H7 (cell line): Measurements from ENCODE around the gene DUS1L. TPM values are rescaled to one million over a fixed set of nuclear protein-coding genes. Genes with fewer than 3 reads are reported as not detected.

ENCODE experiments used
- DNase-seq: peaks from one replicate; pipeline ENCODE4 v3.0.0; 2012
- H3K27me3 ChIP-seq: 2 replicates; pipeline ENCODE4 v1.6.0; 2011; ENCODE audit warnings: mild to moderate bottlenecking, low read length; ENCODE audit not compliant: control insufficient read depth, insufficient read depth
- H3K36me3 ChIP-seq: replicated peaks from 2 replicates; pipeline ENCODE4 v1.5.1; 2011; ENCODE audit warnings: low read length; ENCODE audit not compliant: control insufficient read depth, insufficient read depth
- H3K4me3 ChIP-seq: 2 replicates; pipeline ENCODE4 v1.5.1; 2011; ENCODE audit warnings: low read depth, mild to moderate bottlenecking, control low read depth, low read length, moderate library complexity; ENCODE audit not compliant: insufficient read depth
- total RNA-seq: library from RNA; depleted of rRNA; stranded (reverse); fragments of >200 nt; shearing (Covaris generic); gene quantifications from 2 replicates; pipeline ENCODE4 v1.2.3, GENCODE V29; 2014

The DUS1L gene
- total RNA-seq, 1 experiment from 2014 or later: 129 TPM

DNA sequence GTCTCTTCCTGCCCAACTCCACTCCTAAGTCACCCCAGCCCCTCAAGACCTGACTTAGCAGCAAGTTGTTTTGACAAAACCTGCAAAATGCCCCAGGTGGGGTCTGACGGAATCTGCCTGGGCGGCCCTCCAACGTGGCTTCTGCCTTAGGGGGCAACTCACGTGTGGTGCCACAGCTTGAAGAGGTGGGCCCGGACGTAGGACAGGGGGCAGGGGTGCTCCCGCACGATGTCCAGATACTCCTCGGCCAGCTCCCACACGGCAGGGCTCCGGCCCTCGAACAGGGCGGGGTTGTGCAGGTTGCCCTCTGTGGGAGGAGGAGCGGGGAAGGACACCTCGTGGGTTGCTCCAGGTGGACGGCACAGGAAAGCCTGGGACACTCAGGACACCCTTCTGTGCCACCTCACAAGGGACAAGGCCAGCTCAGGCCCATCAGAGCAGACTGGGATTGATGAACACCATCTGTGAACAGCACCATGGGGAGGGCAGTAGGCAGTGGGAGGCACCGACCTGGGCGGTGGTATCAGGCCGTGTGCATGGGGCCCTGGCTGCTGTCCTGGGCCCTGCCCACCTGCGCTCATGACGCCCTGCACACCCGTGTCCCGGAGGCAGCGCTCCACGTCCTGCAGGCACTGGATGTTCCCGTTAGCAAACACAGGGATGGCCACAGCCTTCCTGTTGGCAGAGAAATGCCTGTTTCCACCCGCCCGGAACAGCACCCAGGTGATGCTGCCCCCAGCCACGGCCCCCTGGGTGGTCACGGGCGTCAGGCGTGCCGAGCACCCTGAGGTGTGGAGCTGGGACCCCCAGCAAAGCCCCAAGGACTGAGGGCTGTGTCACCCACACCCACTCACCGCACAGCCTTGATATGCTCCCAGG lies 4.3 kb downstream of the DUS1L start:
- Histone ChIP-seq H3K36me3 (peaks cover 12% of the 10 kb centered on the region), H3K27me3 (no peaks in the 10 kb centered on the region), H3K4me3 (no peak overlapping the region)
- DNase-seq: no peak

DNA sequence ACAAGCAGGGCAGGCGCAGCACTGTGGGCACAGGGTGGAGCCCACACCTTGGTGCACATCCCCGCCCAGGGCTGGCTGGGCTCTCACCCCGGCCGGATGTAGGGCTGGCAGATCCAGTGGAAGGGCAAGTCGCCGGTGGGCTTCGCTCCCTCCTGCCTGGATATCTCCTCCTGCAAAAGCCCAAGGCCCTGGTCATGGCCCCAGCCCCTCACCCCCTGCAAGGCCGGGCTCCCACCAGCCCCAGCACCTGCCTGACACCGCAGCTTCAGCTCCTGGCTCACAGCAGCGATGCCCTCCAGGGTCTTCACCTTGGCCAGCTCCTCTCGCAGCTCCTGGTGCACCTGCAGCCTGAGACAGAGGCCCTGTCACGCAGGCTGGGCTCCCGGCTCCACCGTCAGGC lies 5.0 kb downstream of the DUS1L start:
- no peak overlapping the region for H3K4me3 ChIP-seq
- peaks cover 16% of the 10 kb centered on the region for H3K36me3 ChIP-seq
- H3K27me3 ChIP-seq: no peaks in the 10 kb centered on the region
- no peak for DNase-seq

GRCh38 chr17:82060001-82060380 lies 5.6 kb downstream of the DUS1L start:
- Histone ChIP-seq H3K36me3 (peaks cover 20% of the 10 kb centered on the region), H3K27me3 (no peaks in the 10 kb centered on the region), H3K4me3 (no peak overlapping the region)
- DNase-seq: no peak

DNA sequence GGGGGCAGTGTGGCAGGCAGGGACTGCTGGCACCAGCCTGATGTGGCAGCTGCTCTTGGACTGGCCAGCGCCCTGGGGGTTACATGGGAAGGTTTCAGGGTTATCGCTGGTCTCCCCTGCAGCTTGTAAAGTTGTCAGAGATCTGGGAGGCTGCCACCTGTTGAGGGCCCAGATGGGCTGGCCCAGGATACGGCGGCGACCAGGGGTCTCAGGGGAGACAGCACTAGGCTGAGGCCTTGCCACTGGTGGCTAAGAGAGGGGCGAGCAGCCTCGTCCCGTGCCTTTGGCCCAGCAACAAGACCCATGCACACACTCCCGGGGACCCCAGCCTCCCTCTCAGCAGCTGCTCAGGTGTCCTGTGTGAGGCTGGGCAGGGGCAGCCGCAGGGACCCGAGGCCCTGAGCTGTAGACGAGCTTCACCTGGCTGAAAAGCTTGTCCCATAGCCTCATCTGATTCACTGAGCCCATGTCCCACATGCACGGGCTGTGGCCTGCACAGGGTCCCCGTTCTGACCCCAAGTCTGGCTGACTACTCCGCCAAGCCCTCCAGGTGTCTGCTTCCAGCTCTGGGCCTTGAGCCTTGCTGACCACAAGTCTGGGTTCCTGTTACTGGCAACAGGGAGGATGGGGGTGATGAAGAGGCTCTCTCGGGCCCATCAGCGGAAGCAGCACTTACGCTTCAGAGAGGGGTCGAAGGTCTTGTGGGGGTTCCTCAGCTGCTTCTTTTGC lies 6.2 kb downstream of the DUS1L start:
- H3K36me3 ChIP-seq: peaks cover 23% of the 10 kb centered on the region

GRCh38 chr17:82058855-82059249 lies 6.8 kb downstream of the DUS1L start:
- H3K27me3 ChIP-seq: no peaks in the 10 kb centered on the region
- H3K36me3 ChIP-seq: peaks cover 24% of the 10 kb centered on the region
- no peak for DNase-seq
- no peak overlapping the region for H3K4me3 ChIP-seq

More for the DNA sequence above, 6.2 kb downstream of the DUS1L start:
- no peak overlapping the region for H3K4me3 ChIP-seq
- DNase-seq: no peak
- H3K27me3 ChIP-seq: no peaks in the 10 kb centered on the region

GRCh38 chr17:82058230-82058854 lies 7.3 kb downstream of the DUS1L start:
- H3K27me3 ChIP-seq: no peaks in the 10 kb centered on the region

DNA sequence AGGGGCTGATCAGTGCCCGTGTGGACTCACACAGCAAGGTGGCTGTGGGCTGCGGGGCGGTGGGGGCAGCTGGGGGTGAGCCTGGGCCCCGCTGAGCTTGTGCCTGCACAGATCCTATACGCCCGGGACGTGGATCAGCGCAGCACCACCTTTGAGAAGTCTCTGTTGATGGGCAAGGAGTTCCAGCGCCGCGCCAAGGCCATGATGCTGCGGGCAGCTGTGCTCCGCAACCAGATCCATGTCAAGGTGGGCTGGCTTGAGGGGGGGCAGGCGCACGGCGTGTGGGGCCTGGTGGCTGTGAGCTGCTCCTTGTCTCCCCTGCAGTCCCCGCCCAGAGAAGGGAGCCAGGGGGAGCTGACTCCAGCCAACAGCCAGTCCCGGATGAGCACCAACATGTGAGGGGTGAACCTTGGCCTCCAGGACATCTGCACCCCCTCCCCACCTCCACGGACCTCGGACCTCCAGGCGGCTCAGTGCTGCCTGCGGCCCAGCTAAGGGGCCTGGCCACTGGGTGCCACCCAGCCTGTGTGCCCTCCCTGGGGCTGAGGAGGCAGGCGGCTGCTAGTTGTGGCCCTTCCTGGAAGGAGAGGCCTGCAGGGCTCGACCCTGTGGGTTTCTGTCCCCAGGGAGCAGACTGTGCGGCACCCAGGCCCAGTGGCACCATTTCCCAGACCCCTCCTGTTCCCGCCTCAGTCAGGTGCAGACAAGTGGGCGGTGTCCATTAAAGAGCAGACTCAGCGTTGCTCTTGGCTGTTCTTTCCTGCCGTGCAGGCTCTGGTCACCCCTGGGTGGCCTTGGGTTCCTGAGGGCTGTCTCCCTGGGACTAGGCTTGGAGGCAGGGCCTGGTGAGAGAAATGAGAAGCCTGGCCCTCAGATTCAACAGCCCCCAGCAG lies 8.6 kb downstream of the DUS1L start:
- H3K36me3 ChIP-seq: peaks cover 23% of the 10 kb centered on the region
- no peak overlapping the region for H3K4me3 ChIP-seq
- no peak for DNase-seq
- H3K27me3 ChIP-seq: no peaks in the 10 kb centered on the region

More at GRCh38 chr17:82058230-82058854, 7.3 kb downstream of the DUS1L start:
- Histone ChIP-seq H3K4me3 (no peak overlapping the region), H3K36me3 (peaks cover 23% of the 10 kb centered on the region)
- no peak for DNase-seq

- Histone ChIP-seq H3K4me3 (no peak overlapping the region), H3K36me3 (peaks cover 21% of the 10 kb centered on the region), H3K27me3 (no peaks in the 10 kb centered on the region)
- DNase-seq: no peak
These were observed 9.5 kb downstream of the DUS1L start for GRCh38 chr17:82055965-82056728.

DNA sequence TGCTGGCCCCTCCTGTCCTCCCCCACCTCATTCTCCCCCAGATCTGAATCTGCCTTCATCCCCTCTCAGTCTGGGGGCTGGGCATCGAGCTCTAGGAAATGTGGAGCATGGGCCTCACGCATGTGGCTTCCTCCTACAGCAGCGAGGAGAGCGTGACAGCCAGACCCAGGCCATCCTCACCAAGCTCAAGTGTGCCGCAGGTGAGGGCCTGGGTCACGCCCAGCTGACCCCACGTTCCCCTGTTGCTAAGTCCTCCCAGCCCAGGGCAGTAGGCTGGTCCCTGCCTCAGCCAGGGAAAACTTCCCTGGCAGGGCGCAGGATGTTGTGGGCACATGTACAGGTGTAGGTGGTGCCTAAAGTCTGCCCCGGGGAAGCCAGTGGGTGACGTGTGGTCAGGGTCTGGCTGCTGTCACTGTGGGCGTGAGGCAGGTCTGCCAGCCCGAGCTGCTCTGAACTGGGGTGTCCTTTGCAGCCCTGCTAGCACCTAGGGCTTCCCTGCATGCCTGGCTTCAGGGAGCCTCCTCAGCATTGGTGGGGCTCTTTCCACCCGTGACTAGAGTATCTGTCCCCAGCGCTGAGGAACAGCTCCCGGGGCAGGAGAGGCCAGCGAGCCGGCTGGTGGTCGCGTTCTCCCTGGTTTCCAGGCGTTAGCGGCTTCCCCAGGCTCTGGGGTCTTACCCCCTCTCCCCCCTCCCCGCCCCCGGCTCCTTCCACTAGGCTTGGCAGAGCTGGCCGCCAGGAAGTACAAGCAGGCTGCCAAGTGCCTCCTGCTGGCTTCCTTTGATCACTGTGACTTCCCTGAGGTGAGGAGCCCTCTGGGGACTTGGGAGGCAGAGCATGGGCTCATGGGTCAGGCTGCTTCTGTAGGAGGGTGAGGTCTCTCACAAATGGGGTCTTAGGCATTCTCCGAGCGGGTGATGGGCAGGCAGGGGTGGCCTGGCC lies 10.3 kb downstream of the DUS1L start:
- H3K4me3 ChIP-seq: no peak overlapping the region
- no peaks in the 10 kb centered on the region for H3K27me3 ChIP-seq
- DNase-seq: no peak
- H3K36me3 ChIP-seq: peaks cover 19% of the 10 kb centered on the region

GRCh38 chr17:82054351-82055022 lies 11.1 kb downstream of the DUS1L start:
- peaks cover 17% of the 10 kb centered on the region for H3K36me3 ChIP-seq
- H3K27me3 ChIP-seq: no peaks in the 10 kb centered on the region
- DNase-seq: no peak
- no peak overlapping the region for H3K4me3 ChIP-seq

GRCh38 chr17:82053556-82054263 lies 11.9 kb downstream of the DUS1L start:
- no peaks in the 10 kb centered on the region for H3K27me3 ChIP-seq
- H3K4me3 ChIP-seq: no peak overlapping the region; the same call in 1 of the 2 replicates
- peaks cover 19% of the 10 kb centered on the region for H3K36me3 ChIP-seq
- no peak for DNase-seq

GRCh38 chr17:82053130-82053529 lies 12.5 kb downstream of the DUS1L start:
- Histone ChIP-seq H3K36me3 (peaks cover 19% of the 10 kb centered on the region), H3K4me3 (no peak overlapping the region; the same call in 1 of the 2 replicates), H3K27me3 (no peaks in the 10 kb centered on the region)
- DNase-seq: no peak
